Neural progenitor cell (in vitro differentiated cells): ENCODE data around the gene RAPGEF6. TPM values are rescaled to one million over a fixed set of nuclear protein-coding genes. Genes with fewer than 3 reads are reported as not detected.

ENCODE experiments used
- DNase-seq: peaks from one replicate; pipeline ENCODE4 v3.0.0-alpha.2; 2016; ENCODE audit warnings: low spot score
- H2AFZ ChIP-seq: fragments of 200-600 bp; sonication (generic); replicated peaks from 2 replicates; pipeline ENCODE4 v1.6.1; 2016; ENCODE audit warnings: antibody characterized with exemption
- H3F3A ChIP-seq: fragments of 200-600 bp; sonication (generic); 2 replicates; pipeline ENCODE4 v1.6.1; 2016; ENCODE audit warnings: antibody characterized with exemption, low read depth
- H3K27ac ChIP-seq: fragments of 200-600 bp; sonication (generic); 2 replicates; pipeline ENCODE4 v1.5.1; 2016; ENCODE audit warnings: mild to moderate bottlenecking
- H3K27me3 ChIP-seq: fragments of 200-600 bp; sonication (generic); 2 replicates; pipeline ENCODE4 v1.6.1; 2016; ENCODE audit warnings: mild to moderate bottlenecking, moderate library complexity
- H3K36me3 ChIP-seq: fragments of 200-600 bp; sonication (generic); 2 replicates; pipeline ENCODE4 v1.5.1; 2016
- H3K4me1 ChIP-seq: fragments of 200-600 bp; sonication (generic); 2 replicates; pipeline ENCODE4 v1.6.1; 2016; ENCODE audit warnings: mixed run types
- H3K4me2 ChIP-seq: fragments of 200-600 bp; sonication (generic); 2 replicates; pipeline ENCODE4 v1.6.1; 2016
- H3K4me3 ChIP-seq: fragments of 200-600 bp; sonication (generic); 2 replicates; pipeline ENCODE4 v1.5.1; 2016
- H3K79me2 ChIP-seq: fragments of 200-600 bp; sonication (generic); 2 replicates; pipeline ENCODE4 v1.6.1; 2016; ENCODE audit warnings: low read depth
- H3K9ac ChIP-seq: fragments of 200-600 bp; sonication (generic); 2 replicates; pipeline ENCODE4 v1.6.1; 2016
- H3K9me3 ChIP-seq: fragments of 200-600 bp; sonication (generic); 2 replicates; pipeline ENCODE4 v1.5.1; 2016; ENCODE audit warnings: low read depth
- H4K20me1 ChIP-seq: fragments of 200-600 bp; sonication (generic); 2 replicates; pipeline ENCODE4 v1.6.1; 2016; ENCODE audit warnings: low read depth
- H3K27ac Mint-ChIP-seq: 3 replicates; pipeline ENCODE4 v1.8.0; 2021; ENCODE audit warnings: mixed read lengths
- H3K27me3 Mint-ChIP-seq: 2 replicates; pipeline ENCODE4 v1.8.0; 2022; ENCODE audit warnings: low read depth, mild to moderate bottlenecking, inconsistent platforms, moderate library complexity, mixed read lengths; ENCODE audit not compliant: insufficient read depth
- H3K36me3 Mint-ChIP-seq: 3 replicates; pipeline ENCODE4 v1.8.0; 2021; ENCODE audit warnings: mixed read lengths
- H3K4me1 Mint-ChIP-seq: 3 replicates; pipeline ENCODE4 v1.8.0; 2021; ENCODE audit warnings: mixed read lengths
- H3K4me3 Mint-ChIP-seq: 3 replicates; pipeline ENCODE4 v1.8.0; 2021; ENCODE audit warnings: mild to moderate bottlenecking, moderate library complexity, mixed read lengths
- H3K9me3 Mint-ChIP-seq: 3 replicates; pipeline ENCODE4 v1.8.0; 2020; ENCODE audit warnings: mixed read lengths
- EZH2 ChIP-seq: fragments of 200-600 bp; sonication (generic); IDR thresholded peaks from 2 replicates; pipeline ENCODE4 v1.6.1; 2017; ENCODE audit warnings: antibody characterized with exemption, mild to moderate bottlenecking, moderate library complexity
- EZH2phosphoT487 ChIP-seq: fragments of 200-600 bp; sonication (generic); IDR thresholded peaks from 2 replicates; pipeline ENCODE4 v1.6.1; 2017; ENCODE audit warnings: antibody characterized with exemption
- total RNA-seq: library from RNA; depleted of rRNA; stranded (reverse); fragments of >200 nt; gene quantifications from 2 replicates; pipeline ENCODE4 v1.2.3, GENCODE V29; 2015; ENCODE audit warnings: low replicate concordance
- TF ChIP-seq, protein P1 (sequence below): fragments of 200-600 bp; sonication (generic); IDR thresholded peaks from 2 replicates; pipeline ENCODE4 v1.5.1; 2017; ENCODE audit warnings: antibody characterized with exemption, mild to moderate bottlenecking

The RAPGEF6 gene
- total RNA-seq, 1 donor from 2014 or later = 18.1 TPM

GRCh38 chr5:131541071-131541470, 94.0 kb downstream of the RAPGEF6 start:
- no peak overlapping the region for H3K4me3 ChIP-seq
- no peak overlapping the region for H3K27ac Mint-ChIP-seq
- no peak overlapping the region for H3K27ac ChIP-seq
- no peak overlapping the region for H3K4me3 Mint-ChIP-seq
- no peak for DNase-seq
- no peaks in the 10 kb centered on the region for H3K36me3 ChIP-seq
- H3K27me3 ChIP-seq = no peaks in the 10 kb centered on the region
- H3K9me3 Mint-ChIP-seq = no peaks in the 10 kb centered on the region
- peaks cover 2% of the 10 kb centered on the region for H3K27me3 Mint-ChIP-seq
- H3K4me1 Mint-ChIP-seq = peaks cover 5% of the 10 kb centered on the region
- no peaks in the 10 kb centered on the region for H3F3A ChIP-seq
- no peak overlapping the region for H3K4me2 ChIP-seq
- peaks cover 12% of the 10 kb centered on the region for H3K36me3 Mint-ChIP-seq
- H3K4me1 ChIP-seq = no peaks in the 10 kb centered on the region
- H3K79me2 ChIP-seq = no peaks in the 10 kb centered on the region
- H2AFZ ChIP-seq = no peak overlapping the region
- TF ChIP-seq EZH2phosphoT487 = no peak
- TF ChIP-seq, protein P1, sequence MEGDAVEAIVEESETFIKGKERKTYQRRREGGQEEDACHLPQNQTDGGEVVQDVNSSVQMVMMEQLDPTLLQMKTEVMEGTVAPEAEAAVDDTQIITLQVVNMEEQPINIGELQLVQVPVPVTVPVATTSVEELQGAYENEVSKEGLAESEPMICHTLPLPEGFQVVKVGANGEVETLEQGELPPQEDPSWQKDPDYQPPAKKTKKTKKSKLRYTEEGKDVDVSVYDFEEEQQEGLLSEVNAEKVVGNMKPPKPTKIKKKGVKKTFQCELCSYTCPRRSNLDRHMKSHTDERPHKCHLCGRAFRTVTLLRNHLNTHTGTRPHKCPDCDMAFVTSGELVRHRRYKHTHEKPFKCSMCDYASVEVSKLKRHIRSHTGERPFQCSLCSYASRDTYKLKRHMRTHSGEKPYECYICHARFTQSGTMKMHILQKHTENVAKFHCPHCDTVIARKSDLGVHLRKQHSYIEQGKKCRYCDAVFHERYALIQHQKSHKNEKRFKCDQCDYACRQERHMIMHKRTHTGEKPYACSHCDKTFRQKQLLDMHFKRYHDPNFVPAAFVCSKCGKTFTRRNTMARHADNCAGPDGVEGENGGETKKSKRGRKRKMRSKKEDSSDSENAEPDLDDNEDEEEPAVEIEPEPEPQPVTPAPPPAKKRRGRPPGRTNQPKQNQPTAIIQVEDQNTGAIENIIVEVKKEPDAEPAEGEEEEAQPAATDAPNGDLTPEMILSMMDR = no peak
- TF ChIP-seq EZH2 = no peak
- no peak overlapping the region for H3K9ac ChIP-seq
- H3K9me3 ChIP-seq = no peaks in the 10 kb centered on the region
- no peaks in the 10 kb centered on the region for H4K20me1 ChIP-seq

DNA sequence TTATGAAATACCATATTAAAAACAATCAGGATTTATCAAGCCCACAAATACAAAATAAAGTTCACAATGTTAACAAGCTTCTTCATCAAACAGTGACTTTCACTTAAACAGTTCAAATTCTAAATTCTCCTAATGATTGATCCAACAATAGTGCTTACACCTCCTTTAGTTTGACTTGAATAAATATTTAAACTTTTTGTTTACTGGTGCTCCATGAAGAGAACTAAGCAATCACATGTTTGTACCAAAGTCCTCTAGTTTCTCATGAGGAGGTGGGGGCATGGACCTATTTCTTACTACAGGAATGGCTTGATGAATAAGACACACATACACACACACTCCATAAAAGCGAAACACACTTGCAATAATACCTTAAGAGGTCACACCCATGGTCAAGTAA, 95.8 kb downstream of the RAPGEF6 start:
- H3K27ac Mint-ChIP-seq = no peak overlapping the region
- peaks cover 15% of the 10 kb centered on the region for H3K4me1 Mint-ChIP-seq
- H3K27me3 Mint-ChIP-seq = peaks cover 2% of the 10 kb centered on the region
- no peak overlapping the region for H3K4me3 Mint-ChIP-seq
- Histone ChIP-seq H3K4me3 (no peak overlapping the region), H3K9me3 (no peaks in the 10 kb centered on the region), H3K27ac (no peak overlapping the region), H3K36me3 (no peaks in the 10 kb centered on the region), H4K20me1 (no peaks in the 10 kb centered on the region), H3K79me2 (no peaks in the 10 kb centered on the region), H3F3A (no peaks in the 10 kb centered on the region), H2AFZ (no peak overlapping the region), H3K9ac (no peak overlapping the region), H3K27me3 (no peaks in the 10 kb centered on the region), H3K4me2 (no peak overlapping the region), H3K4me1 (no peaks in the 10 kb centered on the region)
- no peaks in the 10 kb centered on the region for H3K9me3 Mint-ChIP-seq
- no peak for DNase-seq
- TF ChIP-seq EZH2 = no peak
- TF ChIP-seq, protein P1 = no peak
- TF ChIP-seq EZH2phosphoT487 = no peak
- peaks cover 11% of the 10 kb centered on the region for H3K36me3 Mint-ChIP-seq

DNA sequence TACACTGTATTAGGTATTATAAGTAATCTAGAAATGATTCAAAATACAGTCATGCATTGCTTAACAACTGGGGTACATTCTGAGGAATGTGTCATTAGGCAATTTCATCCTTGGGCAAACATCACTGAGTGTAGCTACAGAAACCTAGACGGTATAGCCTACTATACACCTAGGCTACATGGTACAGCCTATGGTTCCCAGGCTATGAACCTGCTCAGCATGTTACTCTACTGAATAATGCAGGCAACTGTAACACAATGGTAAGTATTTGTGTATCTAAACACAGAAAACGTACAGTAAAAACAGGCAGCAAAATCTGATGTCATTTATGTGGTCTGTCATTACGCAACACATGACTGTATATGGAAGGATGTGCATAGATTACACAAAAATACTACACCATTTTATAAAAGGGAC, 96.8 kb downstream of the RAPGEF6 start:
- Histone ChIP-seq H4K20me1 (no peaks in the 10 kb centered on the region), H2AFZ (no peak overlapping the region), H3K27ac (no peak overlapping the region), H3K36me3 (no peaks in the 10 kb centered on the region), H3K4me1 (no peaks in the 10 kb centered on the region), H3K4me2 (no peak overlapping the region), H3K27me3 (no peaks in the 10 kb centered on the region), H3K9me3 (no peaks in the 10 kb centered on the region), H3F3A (no peaks in the 10 kb centered on the region), H3K9ac (no peak overlapping the region), H3K4me3 (no peak overlapping the region), H3K79me2 (no peaks in the 10 kb centered on the region)
- H3K4me1 Mint-ChIP-seq = peaks cover 15% of the 10 kb centered on the region
- H3K9me3 Mint-ChIP-seq = no peaks in the 10 kb centered on the region
- TF ChIP-seq EZH2 (no peak), EZH2phosphoT487 (no peak)
- TF ChIP-seq, protein P1 = no peak
- H3K36me3 Mint-ChIP-seq = peaks cover 10% of the 10 kb centered on the region
- no peak overlapping the region for H3K27ac Mint-ChIP-seq
- H3K27me3 Mint-ChIP-seq = peaks cover 2% of the 10 kb centered on the region
- no peak for DNase-seq
- H3K4me3 Mint-ChIP-seq = no peak overlapping the region
